Peyer's patch (tissue), 4 donors: Measurements from ENCODE around the gene OR13J1.

Experiments
- POLR2A ChIP-seq, 2 donors: fragments of 450-650 bp; IDR thresholded peaks; one replicate each; pipeline ENCODE4 v1.5.1; 2017; ENCODE audit warnings: antibody characterized with exemption in 2 of 2, mild to moderate bottlenecking in 2 of 2, moderate library complexity in 2 of 2
- TF ChIP-seq, protein P1 (sequence below), 6 experiments: fragments of 450-650 bp in 4 of 6; fragments of 200-600 bp in 2 of 6; sonication (generic) in 1 of 6; IDR thresholded peaks; one replicate each; pipeline ENCODE4 v1.5.1; 2017 to 2019; ENCODE audit warnings: antibody characterized with exemption in 6 of 6, mild to moderate bottlenecking in 3 of 6, moderate library complexity in 1 of 6

- TF ChIP-seq, protein P1, sequence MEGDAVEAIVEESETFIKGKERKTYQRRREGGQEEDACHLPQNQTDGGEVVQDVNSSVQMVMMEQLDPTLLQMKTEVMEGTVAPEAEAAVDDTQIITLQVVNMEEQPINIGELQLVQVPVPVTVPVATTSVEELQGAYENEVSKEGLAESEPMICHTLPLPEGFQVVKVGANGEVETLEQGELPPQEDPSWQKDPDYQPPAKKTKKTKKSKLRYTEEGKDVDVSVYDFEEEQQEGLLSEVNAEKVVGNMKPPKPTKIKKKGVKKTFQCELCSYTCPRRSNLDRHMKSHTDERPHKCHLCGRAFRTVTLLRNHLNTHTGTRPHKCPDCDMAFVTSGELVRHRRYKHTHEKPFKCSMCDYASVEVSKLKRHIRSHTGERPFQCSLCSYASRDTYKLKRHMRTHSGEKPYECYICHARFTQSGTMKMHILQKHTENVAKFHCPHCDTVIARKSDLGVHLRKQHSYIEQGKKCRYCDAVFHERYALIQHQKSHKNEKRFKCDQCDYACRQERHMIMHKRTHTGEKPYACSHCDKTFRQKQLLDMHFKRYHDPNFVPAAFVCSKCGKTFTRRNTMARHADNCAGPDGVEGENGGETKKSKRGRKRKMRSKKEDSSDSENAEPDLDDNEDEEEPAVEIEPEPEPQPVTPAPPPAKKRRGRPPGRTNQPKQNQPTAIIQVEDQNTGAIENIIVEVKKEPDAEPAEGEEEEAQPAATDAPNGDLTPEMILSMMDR (IDR thresholded peaks at IDR 0.05), result no peak
- TF ChIP-seq POLR2A (IDR thresholded peaks at IDR 0.05), result no peak
Measured at GRCh38 chr9:35839926-35840325, 30.3 kb downstream of the OR13J1 start.
